HAP-1 (cell line): Measurements from ENCODE around the gene PPP1R12C.
A peak's percentile ranks its signal among the peaks of the same experiment; 100 is the strongest.
"Not testable (repeated sequence)": the region's sequence is repeated elsewhere in the genome, so short reads cannot be mapped to it uniquely, and the experiment has no call there.

Experiments
- DNase-seq, 2 experiments: peaks; one replicate each; pipeline ENCODE4 v3.0.0-alpha.2; 2016 to 2020; ENCODE audit warnings: low spot score in 2 of 2
- H3K27me3 ChIP-seq: fragments of 250-450 bp; sonication (Bioruptor Pico); 2 replicates; pipeline ENCODE4 v1.5.1; 2020; ENCODE audit warnings: low read depth, mild to moderate bottlenecking, moderate library complexity
- H3K36me3 ChIP-seq: fragments of 250-450 bp; sonication (Bioruptor Pico); replicated peaks from 2 replicates; pipeline ENCODE4 v1.5.1; 2020; ENCODE audit warnings: mild to moderate bottlenecking
- H3K4me1 ChIP-seq: fragments of 250-450 bp; sonication (Bioruptor Pico); 2 replicates; pipeline ENCODE4 v1.5.1; 2020; ENCODE audit warnings: mild to moderate bottlenecking
- H3K4me3 ChIP-seq: fragments of 250-450 bp; sonication (Bioruptor Pico); 2 replicates; pipeline ENCODE4 v1.5.1; 2020; ENCODE audit warnings: mild to moderate bottlenecking, moderate library complexity
- H3K9me3 ChIP-seq: fragments of 250-450 bp; sonication (Bioruptor Pico); 2 replicates; pipeline ENCODE4 v1.5.1; 2020; ENCODE audit warnings: mild to moderate bottlenecking, moderate library complexity
- in situ Hi-C: fragments of 300-500 bp; cut with MboI; formaldehyde crosslinking; loops from 3 replicates; pipeline ENCODE4 v1.14.3; 2020; ENCODE audit warnings: low sequenced_read_pairs, inconsistent platforms, mixed read lengths

Gene PPP1R12C

GRCh38 chr19:55071129-55071502 lies 46.3 kb downstream of the PPP1R12C start:
- Histone ChIP-seq H3K27me3 (peaks cover 42% of the 10 kb centered on the region), H3K4me3 (no peak overlapping the region), H3K4me1 (no peaks in the 10 kb centered on the region), H3K9me3 (no peaks in the 10 kb centered on the region), H3K36me3 (no peaks in the 10 kb centered on the region)
- in situ Hi-C loops, result no loop called here
- DNase-seq, result no peak

GRCh38 chr19:55070466-55071128 lies 46.8 kb downstream of the PPP1R12C start:
- Histone ChIP-seq H3K27me3 (peaks cover 47% of the 10 kb centered on the region), H3K4me1 (no peaks in the 10 kb centered on the region), H3K4me3 (no peak overlapping the region), H3K9me3 (no peaks in the 10 kb centered on the region), H3K36me3 (no peaks in the 10 kb centered on the region)
- in situ Hi-C loops, result no loop called here
- DNase-seq, result no peak

- no peak for DNase-seq
- in situ Hi-C loops, result no loop called here
- no peak overlapping the region for H3K4me3 ChIP-seq
- no peaks in the 10 kb centered on the region for H3K4me1 ChIP-seq
- no peaks in the 10 kb centered on the region for H3K9me3 ChIP-seq
- peaks cover 53% of the 10 kb centered on the region for H3K27me3 ChIP-seq
- no peaks in the 10 kb centered on the region for H3K36me3 ChIP-seq
These were observed 47.6 kb downstream of the PPP1R12C start for GRCh38 chr19:55069865-55070197.

- Histone ChIP-seq H3K4me3 (no peak overlapping the region; the same call in 1 of the 2 replicates), H3K4me1 (no peaks in the 10 kb centered on the region), H3K36me3 (no peaks in the 10 kb centered on the region), H3K9me3 (no peaks in the 10 kb centered on the region), H3K27me3 (peaks cover 53% of the 10 kb centered on the region)
- in situ Hi-C loops, result no loop called here
- no peak for DNase-seq
These were observed 48.2 kb downstream of the PPP1R12C start for GRCh38 chr19:55068950-55069864.

- Histone ChIP-seq H3K4me3 (no peak overlapping the region), H3K27me3 (peaks cover 53% of the 10 kb centered on the region), H3K9me3 (no peaks in the 10 kb centered on the region), H3K36me3 (no peaks in the 10 kb centered on the region), H3K4me1 (no peaks in the 10 kb centered on the region)
- in situ Hi-C loops, result no loop called here
- DNase-seq, result no peak
These were observed 49.6 kb downstream of the PPP1R12C start for GRCh38 chr19:55067869-55068268.

- Histone ChIP-seq H3K4me3 (no peak overlapping the region), H3K27me3 (peaks cover 50% of the 10 kb centered on the region), H3K4me1 (no peaks in the 10 kb centered on the region; the same call in 1 of the 2 replicates), H3K9me3 (no peaks in the 10 kb centered on the region), H3K36me3 (peaks cover 2% of the 10 kb centered on the region; the same call in 1 of the 2 replicates)
- in situ Hi-C loops, result no loop called here
- DNase-seq, result no peak
These were observed 51.2 kb downstream of the PPP1R12C start for GRCh38 chr19:55066107-55066709.

GRCh38 chr19:55065516-55065915 lies 51.9 kb downstream of the PPP1R12C start:
- H3K4me3 ChIP-seq, H3K36me3 ChIP-seq, H3K9me3 ChIP-seq, H3K4me1 ChIP-seq, DNase-seq, in situ Hi-C loops: not testable (repeated sequence)
- H3K27me3 ChIP-seq, result peaks cover 44% of the 10 kb centered on the region

GRCh38 chr19:55063492-55063843 lies 54.0 kb downstream of the PPP1R12C start:
- H3K9me3 ChIP-seq, result no peaks in the 10 kb centered on the region
- H3K27me3 ChIP-seq, result peaks cover 29% of the 10 kb centered on the region
- H3K4me1 ChIP-seq, result no peaks in the 10 kb centered on the region; the same call in 1 of the 2 replicates
- peaks cover 16% of the 10 kb centered on the region; the same call in 1 of the 2 replicates for H3K36me3 ChIP-seq
- in situ Hi-C loops, result no loop called here
- no peak for DNase-seq
- H3K4me3 ChIP-seq, result peak overlapping the region; percentile 5

GRCh38 chr19:55062735-55063491 lies 54.5 kb downstream of the PPP1R12C start, which contains the start of gene RDH13:
Gene RDH13, minus strand, starts transcription at chr19:55063148. Its CDS starts 116 bp downstream, at chr19:55063032.
- Histone ChIP-seq H3K4me3 (peak within 1 kb of the TSS; percentile 73), H3K27me3 (peaks cover 24% of the 10 kb centered on the region), H3K36me3 (peaks cover 19% of the 10 kb centered on the region), H3K9me3 (no peaks in the 10 kb centered on the region), H3K4me1 (no peaks in the 10 kb centered on the region; the same call in 1 of the 2 replicates)
- DNase-seq, result peak; percentile 92 to 100
- in situ Hi-C loops, result no loop called here

GRCh38 chr19:55060287-55060686 lies 57.1 kb downstream of the PPP1R12C start:
- peaks cover 44% of the 10 kb centered on the region for H3K36me3 ChIP-seq
- in situ Hi-C loops, H3K4me3 ChIP-seq, DNase-seq, H3K9me3 ChIP-seq, H3K4me1 ChIP-seq, H3K27me3 ChIP-seq: not testable (repeated sequence)

- Histone ChIP-seq H3K9me3 (no peaks in the 10 kb centered on the region), H3K27me3 (no peaks in the 10 kb centered on the region), H3K4me1 (no peaks in the 10 kb centered on the region; the same call in 1 of the 2 replicates), H3K4me3 (no peak overlapping the region), H3K36me3 (peaks cover 55% of the 10 kb centered on the region)
- DNase-seq, result no peak
- in situ Hi-C loops, result no loop called here
These were observed 58.4 kb downstream of the PPP1R12C start for GRCh38 chr19:55058781-55059610.

GRCh38 chr19:55056827-55057226 lies 60.6 kb downstream of the PPP1R12C start:
- no peak for DNase-seq
- no peak overlapping the region for H3K4me3 ChIP-seq
- in situ Hi-C loops, result no loop called here
- H3K4me1 ChIP-seq, result no peaks in the 10 kb centered on the region; the same call in 1 of the 2 replicates
- H3K36me3 ChIP-seq, result peaks cover 65% of the 10 kb centered on the region
- no peaks in the 10 kb centered on the region for H3K27me3 ChIP-seq
- no peaks in the 10 kb centered on the region for H3K9me3 ChIP-seq

GRCh38 chr19:55053735-55054134 lies 63.7 kb downstream of the PPP1R12C start:
- no peaks in the 10 kb centered on the region for H3K27me3 ChIP-seq
- no peaks in the 10 kb centered on the region for H3K4me1 ChIP-seq
- in situ Hi-C loops, result no loop called here
- DNase-seq, result no peak
- no peaks in the 10 kb centered on the region for H3K9me3 ChIP-seq
- no peak overlapping the region for H3K4me3 ChIP-seq
- H3K36me3 ChIP-seq, result peaks cover 63% of the 10 kb centered on the region
